NCI-H774 (cell line): Measurements from ENCODE around the gene EML5.
A peak's percentile ranks its signal among the peaks of the same experiment; 100 is the strongest.

Experiments used
- DNase-seq: peaks from one replicate; lab custom pipeline; 2025; lab: John Stamatoyannopoulos, UW

EML5 gene

GRCh38 chr14:88707088-88707487, 85.7 kb downstream of the EML5 start:
- DNase-seq, result no peak

- DNase-seq, result no peak
Measured at GRCh38 chr14:88706425-88706824, 86.3 kb downstream of the EML5 start.

GRCh38 chr14:88698651-88699050, 94.1 kb downstream of the EML5 start:
- no peak for DNase-seq

GRCh38 chr14:88695870-88696269, 96.9 kb downstream of the EML5 start:
- no peak for DNase-seq

- DNase-seq, result no peak
Measured at GRCh38 chr14:88688386-88688785, 104.4 kb downstream of the EML5 start.

GRCh38 chr14:88683119-88683518, 109.6 kb downstream of the EML5 start:
- DNase-seq, result no peak

GRCh38 chr14:88682495-88683114, 110.1 kb downstream of the EML5 start:
- DNase-seq, result no peak

GRCh38 chr14:88681755-88682494, 110.8 kb downstream of the EML5 start:
- no peak for DNase-seq

GRCh38 chr14:88669346-88669745, 123.4 kb downstream of the EML5 start:
- no peak for DNase-seq

GRCh38 chr14:88668448-88669116, 124.2 kb downstream of the EML5 start:
- DNase-seq, result no peak

- peak; percentile 73 for DNase-seq
Measured at GRCh38 chr14:88667555-88668273, 125.0 kb downstream of the EML5 start.

- DNase-seq, result no peak
Measured at GRCh38 chr14:88660056-88660455, 132.7 kb downstream of the EML5 start.

- no peak for DNase-seq
Measured at GRCh38 chr14:88639221-88639620, 153.5 kb downstream of the EML5 start.

GRCh38 chr14:88632512-88632911, 160.2 kb downstream of the EML5 start:
- DNase-seq, result no peak

- no peak for DNase-seq
Measured at GRCh38 chr14:88631091-88631490, 161.7 kb downstream of the EML5 start.

- no peak for DNase-seq
Measured at GRCh38 chr14:88630565-88630964, 162.2 kb downstream of the EML5 start.

GRCh38 chr14:88628462-88628861, 164.3 kb downstream of the EML5 start:
- DNase-seq, result no peak

- DNase-seq, result no peak
Measured at GRCh38 chr14:88628033-88628432, 164.7 kb downstream of the EML5 start.

- DNase-seq, result no peak
Measured at GRCh38 chr14:88625671-88626070, 167.1 kb downstream of the EML5 start.

GRCh38 chr14:88621100-88621499, 171.7 kb downstream of the EML5 start:
- no peak for DNase-seq

GRCh38 chr14:88618476-88618875, 174.3 kb downstream of the EML5 start:
- DNase-seq, result no peak

- DNase-seq, result no peak
Measured at GRCh38 chr14:88617479-88617878, 175.3 kb downstream of the EML5 start.

GRCh38 chr14:88616697-88617096, 176.1 kb downstream of the EML5 start:
- no peak for DNase-seq
